GM23338 (cell line): Measurements from ENCODE around the gene HEBP1. TPM values are rescaled to one million over a fixed set of nuclear protein-coding genes. Genes with fewer than 3 reads are reported as not detected.

Source experiments
- ATAC-seq: fragments of 200-7000 bp; cut with Tn5 transposase; 3 replicates; pipeline ENCODE4 v1.9.1; 2020
- DNase-seq: peaks from one replicate; pipeline ENCODE4 v3.0.0-alpha.2; 2015; ENCODE audit warnings: low spot score
- H2AFZ ChIP-seq: fragments of 200-600 bp; sonication (generic); 2 replicates; pipeline ENCODE4 v1.8.0; 2016; ENCODE audit warnings: antibody characterized with exemption, mild to moderate bottlenecking, moderate library complexity
- H3F3A ChIP-seq: fragments of 200-600 bp; sonication (generic); replicated peaks from 2 replicates; pipeline ENCODE4 v1.8.0; 2017; ENCODE audit warnings: antibody characterized with exemption, mixed run types, low read depth
- H3K27ac ChIP-seq: fragments of 200-600 bp; sonication (generic); 2 replicates; pipeline ENCODE4 v1.6.1; 2016; ENCODE audit warnings: low read depth
- H3K27me3 ChIP-seq: fragments of 200-600 bp; sonication (generic); 2 replicates; pipeline ENCODE4 v1.8.0; 2016; ENCODE audit warnings: mild to moderate bottlenecking, mixed run types, moderate library complexity; ENCODE audit not compliant: insufficient read depth
- H3K36me3 ChIP-seq: fragments of 200-600 bp; sonication (generic); 2 replicates; pipeline ENCODE4 v1.8.0; 2016; ENCODE audit warnings: mild to moderate bottlenecking; ENCODE audit not compliant: insufficient read depth
- H3K4me1 ChIP-seq: fragments of 200-600 bp; sonication (generic); 2 replicates; pipeline ENCODE4 v1.8.0; 2016; ENCODE audit warnings: mild to moderate bottlenecking, moderate library complexity; ENCODE audit not compliant: insufficient read depth
- H3K4me2 ChIP-seq: fragments of 200-600 bp; sonication (generic); 2 replicates; pipeline ENCODE4 v1.7.1; 2017; ENCODE audit warnings: mixed run types
- H3K4me3 ChIP-seq: fragments of 200-600 bp; sonication (generic); 2 replicates; pipeline ENCODE4 v1.6.1; 2016; ENCODE audit warnings: mixed run types
- H3K79me2 ChIP-seq: fragments of 200-600 bp; sonication (generic); replicated peaks from 2 replicates; pipeline ENCODE4 v1.8.0; 2017; ENCODE audit warnings: mild to moderate bottlenecking; ENCODE audit not compliant: insufficient read depth
- H3K9me2 ChIP-seq: fragments of 200-600 bp; sonication (generic); 2 replicates; pipeline ENCODE4 v1.8.0; 2017; ENCODE audit not compliant: insufficient read depth
- H4K20me1 ChIP-seq: fragments of 200-600 bp; sonication (generic); replicated peaks from 2 replicates; pipeline ENCODE4 v1.8.0; 2017; ENCODE audit warnings: mild to moderate bottlenecking; ENCODE audit not compliant: insufficient read depth
- H3K27ac Mint-ChIP-seq: 2 replicates; pipeline ENCODE4 v1.8.0; 2020; ENCODE audit warnings: inconsistent platforms, mild to moderate bottlenecking, moderate library complexity, mixed read lengths
- H3K27me3 Mint-ChIP-seq: 3 replicates; pipeline ENCODE4 v1.8.0; 2022; ENCODE audit warnings: low read depth, mild to moderate bottlenecking, moderate library complexity, mixed read lengths, inconsistent platforms; ENCODE audit not compliant: insufficient read depth, poor library complexity
- H3K36me3 Mint-ChIP-seq: 3 replicates; pipeline ENCODE4 v1.8.0; 2021; ENCODE audit warnings: low read depth, mild to moderate bottlenecking, inconsistent platforms, moderate library complexity, mixed read lengths
- H3K4me1 Mint-ChIP-seq: 3 replicates; pipeline ENCODE4 v1.8.0; 2020; ENCODE audit warnings: mild to moderate bottlenecking, inconsistent platforms, mixed read lengths
- H3K4me3 Mint-ChIP-seq: 3 replicates; pipeline ENCODE4 v1.8.0; 2021; ENCODE audit warnings: moderate library complexity, mild to moderate bottlenecking, inconsistent platforms, mixed read lengths
- H3K9me3 Mint-ChIP-seq: 3 replicates; pipeline ENCODE4 v1.8.0; 2020; ENCODE audit warnings: moderate library complexity, mild to moderate bottlenecking, inconsistent platforms, mixed read lengths
- CREB1 ChIP-seq: fragments of 250-450 bp; sonication (Bioruptor Pico); IDR thresholded peaks from 2 replicates; pipeline ENCODE4 v1.5.0; 2020; ENCODE audit warnings: low read depth, mild to moderate bottlenecking, moderate library complexity
- CTCF ChIP-seq, 2 experiments: fragments of 200-600 bp in 1 of 2; sonication (generic) in 1 of 2; conservative IDR thresholded peaks; 2 replicates each; pipeline versions ENCODE4 v1.5.1 to v1.6.1; 2016 to 2017; ENCODE audit warnings: antibody characterized with exemption in 2 of 2, low read depth in 2 of 2, mild to moderate bottlenecking in 2 of 2, moderate library complexity in 1 of 2
- ETS1 ChIP-seq: IDR thresholded peaks from 2 replicates; pipeline ENCODE4 v1.6.1; 2016; ENCODE audit warnings: antibody characterized with exemption
- EZH2 ChIP-seq: fragments of 200-600 bp; sonication (generic); IDR thresholded peaks from one replicate; pipeline ENCODE4 v1.8.0; 2017; ENCODE audit warnings: antibody characterized with exemption, mild to moderate bottlenecking, low read depth; ENCODE audit not compliant: unreplicated experiment
- EZH2phosphoT487 ChIP-seq: fragments of 200-600 bp; sonication (generic); IDR thresholded peaks from one replicate; pipeline ENCODE4 v1.8.1; 2018; ENCODE audit warnings: antibody characterized with exemption; ENCODE audit not compliant: unreplicated experiment
- JUNB ChIP-seq: IDR thresholded peaks from one replicate; pipeline ENCODE4 v1.6.1; 2016; ENCODE audit warnings: antibody characterized with exemption; ENCODE audit not compliant: unreplicated experiment
- NANOG ChIP-seq: IDR thresholded peaks from 2 replicates; pipeline ENCODE4 v1.6.1; 2016; ENCODE audit warnings: antibody characterized with exemption, borderline replicate concordance
- POLR2AphosphoS5 ChIP-seq: IDR thresholded peaks from 2 replicates; pipeline ENCODE4 v1.6.1; 2016; ENCODE audit warnings: antibody characterized with exemption, low read depth
- REST ChIP-seq: IDR thresholded peaks from one replicate; pipeline ENCODE4 v1.6.1; 2018; ENCODE audit warnings: antibody characterized with exemption; ENCODE audit not compliant: unreplicated experiment
- STAT1 ChIP-seq: IDR thresholded peaks from one replicate; pipeline ENCODE4 v1.6.1; 2016; ENCODE audit warnings: antibody characterized with exemption; ENCODE audit not compliant: unreplicated experiment
- ZNF114 ChIP-seq: fragments of 250-450 bp; sonication (Bioruptor Pico); IDR thresholded peaks from 2 replicates; pipeline ENCODE4 v1.5.0; 2020; ENCODE audit warnings: mild to moderate bottlenecking, moderate library complexity
- ZNF331 ChIP-seq: fragments of 250-450 bp; sonication (Bioruptor Pico); IDR thresholded peaks from 2 replicates; pipeline ENCODE4 v1.5.0; 2020; ENCODE audit warnings: low read depth, mild to moderate bottlenecking, moderate library complexity
- ZNF462 ChIP-seq: fragments of 250-450 bp; sonication (Bioruptor Pico); IDR thresholded peaks from 2 replicates; pipeline ENCODE4 v1.5.0; 2020; ENCODE audit warnings: mild to moderate bottlenecking, moderate library complexity
- polyA plus RNA-seq: library from polyadenylated mRNA; unstranded; fragments of >200 nt; fragmentation: Nextera tagmentation; extraction: Ambion mirVana; gene quantifications from 2 replicates; pipeline ENCODE4 v1.2.1, GENCODE V29; 2016
- total RNA-seq: library from RNA; depleted of rRNA; stranded (reverse); fragments of >200 nt; shearing (Covaris generic); gene quantifications from 2 replicates; pipeline ENCODE4 v1.2.3, GENCODE V29; 2014

The HEBP1 gene
- total and polyA plus RNA-seq, 2 experiments from 2014 or later: 25.2 to 45.1 TPM

GRCh38 chr12:12960639-12961209 is 39.3 kb downstream of the HEBP1 start:
- H3K27ac Mint-ChIP-seq: no peak overlapping the region
- no peak overlapping the region for H3K4me3 Mint-ChIP-seq

More at GRCh38 chr12:12960639-12961209, 39.3 kb downstream of the HEBP1 start:
- H3K36me3 ChIP-seq: no peaks in the 10 kb centered on the region
- no peaks in the 10 kb centered on the region for H4K20me1 ChIP-seq
- TF ChIP-seq CTCF (conservative IDR thresholded peaks at IDR 0.05; ENCODE audit: low read depth in 2 of 2) (no peak), ZNF331 (no peak), ZNF114 (no peak), CREB1 (CRISPR knock-in tag) (no peak), ZNF462 (CRISPR knock-in tag) (no peak), JUNB (no peak), NANOG (no peak), EZH2 (no peak), STAT1 (no peak), REST (no peak), ETS1 (no peak), POLR2AphosphoS5 (no peak), EZH2phosphoT487 (no peak)
- H3K4me2 ChIP-seq: no peak overlapping the region
- H3K27ac ChIP-seq: no peak overlapping the region
- DNase-seq (no peak), ATAC-seq (no peak)
- H3K27me3 Mint-ChIP-seq: no peaks in the 10 kb centered on the region
- no peaks in the 10 kb centered on the region for H3K79me2 ChIP-seq
- no peaks in the 10 kb centered on the region; the same call in 2 of the 3 replicates for H3K9me3 Mint-ChIP-seq
- no peaks in the 10 kb centered on the region for H3K27me3 ChIP-seq
- H3K4me1 Mint-ChIP-seq: no peaks in the 10 kb centered on the region; the same call in 2 of the 3 replicates
- no peak overlapping the region for H2AFZ ChIP-seq
- no peaks in the 10 kb centered on the region for H3K4me1 ChIP-seq
- no peaks in the 10 kb centered on the region; the same call in 1 of the 2 replicates for H3K9me2 ChIP-seq
- no peaks in the 10 kb centered on the region for H3K36me3 Mint-ChIP-seq
- H3F3A ChIP-seq: no peaks in the 10 kb centered on the region
- H3K4me3 ChIP-seq: no peak overlapping the region
